Measurements from ENCODE around the gene ATMIN.

ATMIN gene

GRCh38 chr16:81006813-81007695, 28.6 kb upstream of the ATMIN start, which contains the start of the genes CENPN and CMC2:
TSS of gene CENPN (plus strand) at chr16:81007214. CDS start at chr16:81011940, 4,726 bp downstream.
TSS of gene CMC2 (minus strand) at chr16:81006885. CDS start at chr16:80997394, 9,491 bp downstream.
- peak within 1 kb of the TSS; percentile 65 for H3K4me3 ChIP-seq (ENCODE audit: low read depth, low read length)
- peak; percentile 99 for DNase-seq (ENCODE audit: low read depth)
- TF ChIP-seq CTCF (IDR thresholded peaks at IDR 0.05; ENCODE audit: low read depth, low read length) = no peak
- TF ChIP-seq POLR2A (IDR thresholded peaks at IDR 0.05; ENCODE audit: extremely low read depth, insufficient read length) = peak; percentile 37
- peak; percentile 91 for TF ChIP-seq MAX (IDR thresholded peaks at IDR 0.05; ENCODE audit: low read depth, low read length)
- peak; percentile 88 for TF ChIP-seq MYC (IDR thresholded peaks at IDR 0.05; ENCODE audit: low read depth, low read length)

- peak overlapping the region; percentile 65 for H3K4me3 ChIP-seq (ENCODE audit: low read depth, low read length)
- no peak for TF ChIP-seq MAX (IDR thresholded peaks at IDR 0.05; ENCODE audit: low read depth, low read length)
- TF ChIP-seq POLR2A (IDR thresholded peaks at IDR 0.05; ENCODE audit: extremely low read depth, insufficient read length) = no peak
- no peak for TF ChIP-seq MYC (IDR thresholded peaks at IDR 0.05; ENCODE audit: low read depth, low read length)
- no peak for TF ChIP-seq CTCF (IDR thresholded peaks at IDR 0.05; ENCODE audit: low read depth, low read length)
- no peak for DNase-seq (ENCODE audit: low read depth)
These were observed 27.2 kb upstream of the ATMIN start for GRCh38 chr16:81008505-81008789.

- TF ChIP-seq POLR2A (IDR thresholded peaks at IDR 0.05; ENCODE audit: extremely low read depth, insufficient read length) = no peak
- TF ChIP-seq CTCF (IDR thresholded peaks at IDR 0.05; ENCODE audit: low read depth, low read length) = no peak
- TF ChIP-seq MAX (IDR thresholded peaks at IDR 0.05; ENCODE audit: low read depth, low read length) = no peak
- TF ChIP-seq MYC (IDR thresholded peaks at IDR 0.05; ENCODE audit: low read depth, low read length) = no peak
- DNase-seq (ENCODE audit: low read depth) = no peak
- H3K4me3 ChIP-seq (ENCODE audit: low read depth, low read length) = no peak overlapping the region
These were observed 22.7 kb upstream of the ATMIN start for GRCh38 chr16:81012974-81013373.

- no peak for DNase-seq (ENCODE audit: low read depth)
- no peak overlapping the region for H3K4me3 ChIP-seq (ENCODE audit: low read depth, low read length)
- TF ChIP-seq CTCF (IDR thresholded peaks at IDR 0.05; ENCODE audit: low read depth, low read length) = no peak
- no peak for TF ChIP-seq POLR2A (IDR thresholded peaks at IDR 0.05; ENCODE audit: extremely low read depth, insufficient read length)
These were observed 21.0 kb upstream of the ATMIN start for GRCh38 chr16:81014672-81015071.

- TF ChIP-seq POLR2A (IDR thresholded peaks at IDR 0.05; ENCODE audit: extremely low read depth, insufficient read length) = no peak
- no peak for TF ChIP-seq MYC (IDR thresholded peaks at IDR 0.05; ENCODE audit: low read depth, low read length)
- no peak for TF ChIP-seq CTCF (IDR thresholded peaks at IDR 0.05; ENCODE audit: low read depth, low read length)
- TF ChIP-seq MAX (IDR thresholded peaks at IDR 0.05; ENCODE audit: low read depth, low read length) = no peak
- DNase-seq (ENCODE audit: low read depth) = no peak
- H3K4me3 ChIP-seq (ENCODE audit: low read depth, low read length) = no peak overlapping the region
These were observed 17.1 kb upstream of the ATMIN start for GRCh38 chr16:81018496-81018895.

All from NB4 (cell line).